NCI-H2196 treated with DMSO at 0.1 percent for 48 hours (cell line): ENCODE results near the gene GAL.

ENCODE experiments used
- DNase-seq: peaks from one replicate; lab custom pipeline; 2025; ENCODE audit not compliant: unreplicated experiment; lab: John Stamatoyannopoulos, UW

GAL gene

DNA sequence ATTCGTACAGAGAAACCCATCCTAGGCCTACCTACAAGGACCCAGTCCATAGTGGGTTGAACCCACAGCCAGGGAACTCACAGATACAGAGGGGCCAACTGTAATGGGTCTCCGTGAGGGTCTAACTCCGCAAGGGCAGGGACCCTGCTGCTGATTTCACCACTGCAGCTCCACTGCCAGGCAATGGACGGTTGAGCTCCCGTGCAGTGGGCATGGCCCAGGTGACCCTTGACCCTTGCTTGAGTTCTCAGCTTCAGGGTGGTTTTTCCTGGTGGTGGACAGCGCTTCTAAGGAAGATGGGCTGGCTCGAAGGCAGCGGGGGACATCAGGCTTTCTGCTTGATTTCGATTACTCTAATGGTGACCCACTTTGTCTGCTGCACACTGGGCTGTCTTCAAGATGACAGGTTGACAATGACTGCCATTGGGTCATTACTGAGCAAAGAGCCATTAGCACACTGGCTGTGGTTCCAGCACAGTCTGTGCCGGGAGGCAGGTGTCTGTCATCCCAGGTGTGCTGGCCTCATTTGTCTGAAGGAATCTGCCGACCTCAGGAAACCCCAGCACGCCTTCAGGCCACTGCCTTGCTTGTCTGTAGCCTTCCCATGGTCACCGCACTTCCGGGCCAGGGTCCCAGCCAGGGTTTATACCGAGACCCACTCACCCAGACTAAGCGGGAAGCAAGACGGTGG lies 3.7 kb upstream of the GAL start:
- no peak for DNase-seq

DNA sequence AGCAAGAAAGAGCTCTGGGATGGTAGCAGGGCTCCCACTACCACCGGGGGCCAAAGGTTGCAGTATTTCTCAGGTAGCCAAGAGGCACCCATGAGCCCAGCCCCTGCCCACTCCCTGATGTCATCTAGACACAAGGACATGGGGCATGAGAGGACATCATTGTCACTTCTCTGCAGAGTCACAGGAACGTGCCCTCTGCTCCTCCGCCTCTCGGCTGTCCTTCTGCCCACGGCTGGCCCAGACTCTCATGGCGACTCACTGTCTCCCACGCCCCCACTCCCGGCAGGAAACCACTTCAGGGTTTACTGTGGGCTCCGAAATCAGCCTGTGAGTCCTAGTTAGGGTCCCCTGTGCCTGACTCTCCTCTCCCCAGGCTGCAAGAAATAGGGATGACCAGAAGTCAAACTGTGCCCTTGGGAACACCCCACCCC lies 1.8 kb upstream of the GAL start:
- DNase-seq, result no peak

DNA sequence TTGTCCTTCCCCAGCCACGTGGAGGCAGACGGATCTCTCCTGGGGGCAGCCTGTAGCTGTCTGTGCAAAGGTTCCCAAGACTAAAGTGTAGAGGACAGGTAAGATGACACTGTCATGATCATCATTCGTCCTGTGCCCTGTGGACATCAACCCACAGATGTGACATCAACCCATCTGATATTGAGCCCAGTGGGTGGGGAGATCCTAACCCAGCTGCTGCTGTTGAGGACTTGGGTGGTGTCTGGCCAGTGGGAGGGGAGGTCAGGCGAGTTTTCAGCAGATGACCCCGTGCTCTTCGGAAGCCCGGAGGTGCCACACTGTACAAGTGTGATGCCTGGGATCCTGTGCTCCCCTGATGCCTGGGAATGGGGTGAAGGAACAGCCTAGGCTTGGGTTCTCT lies 1.2 kb upstream of the GAL start:
- DNase-seq, result no peak

DNA sequence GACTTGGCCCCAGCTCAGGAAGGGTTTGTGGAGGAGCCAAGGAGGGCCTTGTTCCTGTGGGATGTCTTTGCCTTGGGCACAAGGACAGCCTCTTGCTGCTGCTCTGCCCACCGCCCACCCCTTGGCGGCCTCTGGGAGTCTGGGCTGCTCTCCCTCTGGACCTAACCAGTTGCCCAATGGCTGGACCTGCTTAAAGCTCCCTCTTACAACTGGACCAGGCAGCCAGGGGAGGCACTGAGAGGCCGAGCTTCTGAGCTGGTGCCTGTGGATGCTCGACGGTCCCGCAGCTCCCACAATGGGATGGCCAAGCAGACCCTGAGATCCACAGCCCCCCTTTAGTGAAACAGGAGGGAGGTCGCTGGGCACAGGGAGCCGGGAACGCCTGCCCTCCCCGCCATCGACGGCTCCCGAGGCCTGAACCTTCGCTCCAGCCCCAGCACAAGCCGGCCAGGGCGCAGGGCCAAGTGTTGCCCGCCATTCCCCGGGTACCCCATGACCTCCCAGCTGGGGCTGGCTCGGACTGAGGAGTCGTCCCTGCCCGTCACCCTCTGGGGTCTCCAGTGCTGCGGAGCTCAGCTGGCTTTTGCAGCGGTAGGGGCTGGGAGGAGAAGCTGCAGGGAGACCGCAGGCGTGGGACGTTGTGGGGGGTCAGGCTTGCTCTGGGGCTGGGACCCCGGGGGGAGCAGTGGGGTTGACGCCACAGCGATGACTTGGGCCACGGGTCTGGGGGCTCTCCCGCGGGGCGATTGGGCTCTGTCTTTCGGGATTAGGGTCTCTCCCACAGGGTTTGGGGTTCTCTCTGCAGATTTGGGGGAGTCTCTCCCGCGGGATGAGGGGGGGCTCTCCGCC lies 584 bp upstream of the GAL start:
- DNase-seq, result no peak

DNA sequence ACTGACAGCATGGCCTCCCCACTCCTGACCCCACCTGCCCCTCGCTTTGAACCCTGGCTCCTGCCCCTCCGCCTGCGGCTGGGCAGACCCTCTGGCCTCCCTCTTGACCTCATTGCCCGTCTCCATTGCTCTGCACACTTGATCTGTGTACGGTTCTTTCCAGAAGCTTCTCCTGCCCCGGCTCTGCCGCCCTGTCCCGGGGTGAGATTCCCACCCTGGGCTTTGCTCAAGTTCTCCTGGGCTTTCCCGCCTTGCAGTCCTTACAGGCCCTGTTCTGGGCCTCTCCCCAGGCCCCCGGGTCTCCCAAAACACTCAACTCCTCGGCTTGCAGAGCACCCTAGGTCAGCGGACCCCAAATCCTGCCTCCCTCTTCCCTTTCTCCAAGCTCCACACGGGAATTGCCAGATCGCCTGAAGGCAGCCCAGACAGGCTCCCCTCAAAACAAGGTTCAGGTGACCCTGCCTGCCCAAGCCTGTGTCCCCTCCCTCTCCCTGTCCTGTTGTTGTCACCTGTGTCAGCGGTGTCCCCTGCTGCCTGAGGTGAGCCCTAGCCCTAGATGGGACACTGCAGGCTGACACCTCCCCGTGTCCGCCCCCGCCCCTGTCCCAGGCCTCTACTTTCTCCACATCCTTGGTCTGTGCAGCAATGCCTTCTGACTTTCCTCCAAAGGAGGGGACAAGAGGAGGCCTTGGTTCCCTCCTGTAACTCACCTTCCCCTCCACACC lies 1.5 kb downstream of the GAL start:
- no peak for DNase-seq

DNA sequence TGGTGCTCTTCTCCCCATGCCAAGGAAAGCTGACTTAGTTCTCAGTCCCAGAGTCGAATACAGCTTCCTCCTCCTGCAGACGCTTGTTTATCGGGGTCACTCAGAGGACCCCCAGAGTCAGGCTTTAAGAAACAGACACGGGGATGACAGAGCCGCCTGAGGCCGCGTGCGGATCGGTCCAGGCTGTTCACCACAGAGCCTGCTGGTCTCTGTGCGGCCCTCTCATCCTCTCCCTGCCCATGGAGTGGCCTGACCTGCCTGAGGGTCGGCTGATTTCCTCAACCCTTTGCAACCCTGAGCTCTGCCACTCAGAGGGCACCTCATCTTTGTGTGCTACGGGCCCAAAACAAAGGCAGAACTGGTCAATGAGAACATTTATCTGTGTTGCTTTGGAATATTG lies 2.1 kb downstream of the GAL start:
- no peak for DNase-seq

DNA sequence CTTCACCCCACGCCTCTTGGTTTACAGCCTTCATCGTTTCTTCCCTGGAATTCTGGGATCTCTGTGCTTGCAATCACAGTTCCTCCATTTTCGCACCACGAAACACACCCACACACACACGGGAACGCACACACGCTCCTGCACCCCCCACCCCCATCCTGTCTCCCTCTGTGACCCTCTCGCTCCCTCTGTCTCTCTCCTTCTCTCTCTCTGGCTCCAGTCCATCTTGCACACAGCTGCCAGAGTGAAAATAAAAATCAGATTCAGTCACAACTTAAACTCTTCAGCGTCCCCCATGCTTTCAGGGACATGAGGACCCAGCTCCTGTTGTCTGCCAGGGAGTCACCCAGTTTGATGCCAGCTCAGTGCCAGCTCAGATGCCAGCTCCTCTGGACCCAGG lies 3.0 kb downstream of the GAL start:
- no peak for DNase-seq

DNA sequence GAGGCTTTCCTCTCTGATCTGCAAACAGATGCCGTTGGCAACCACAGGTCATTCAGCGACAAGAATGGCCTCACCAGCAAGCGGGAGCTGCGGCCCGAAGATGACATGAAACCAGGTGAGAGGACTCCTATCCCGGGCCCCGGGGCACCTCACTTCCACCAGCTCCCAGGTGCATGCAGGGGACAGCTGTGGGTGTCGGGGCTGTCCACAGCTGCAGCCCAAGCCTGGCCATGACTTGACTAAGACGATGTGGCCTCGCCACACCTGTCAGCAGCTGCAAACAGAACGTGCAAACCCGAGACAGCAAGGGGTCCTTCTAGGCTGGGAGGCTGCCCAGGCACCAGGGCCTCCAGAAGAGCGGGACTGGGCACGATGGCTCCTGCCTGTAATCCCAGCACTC lies 3.6 kb downstream of the GAL start:
- DNase-seq, result no peak

DNA sequence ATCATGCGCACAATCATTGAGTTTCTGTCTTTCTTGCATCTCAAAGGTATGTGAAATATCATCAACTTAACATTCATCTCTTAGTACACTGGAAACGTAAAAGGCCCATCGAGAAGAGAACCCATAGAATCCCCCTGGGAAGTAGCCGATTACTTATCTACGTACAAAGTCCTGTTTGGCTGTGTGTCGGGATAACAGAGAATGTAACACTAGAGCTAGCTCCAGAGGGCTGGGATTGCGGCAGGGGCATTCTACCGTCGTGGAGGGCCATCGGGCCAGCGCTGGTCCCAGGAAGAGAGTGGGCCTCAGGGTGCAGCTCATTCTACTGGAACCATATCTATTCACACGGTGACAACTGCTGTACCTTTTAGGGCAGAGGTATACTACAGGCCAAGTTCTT lies 4.5 kb downstream of the GAL start:
- DNase-seq, result no peak

DNA sequence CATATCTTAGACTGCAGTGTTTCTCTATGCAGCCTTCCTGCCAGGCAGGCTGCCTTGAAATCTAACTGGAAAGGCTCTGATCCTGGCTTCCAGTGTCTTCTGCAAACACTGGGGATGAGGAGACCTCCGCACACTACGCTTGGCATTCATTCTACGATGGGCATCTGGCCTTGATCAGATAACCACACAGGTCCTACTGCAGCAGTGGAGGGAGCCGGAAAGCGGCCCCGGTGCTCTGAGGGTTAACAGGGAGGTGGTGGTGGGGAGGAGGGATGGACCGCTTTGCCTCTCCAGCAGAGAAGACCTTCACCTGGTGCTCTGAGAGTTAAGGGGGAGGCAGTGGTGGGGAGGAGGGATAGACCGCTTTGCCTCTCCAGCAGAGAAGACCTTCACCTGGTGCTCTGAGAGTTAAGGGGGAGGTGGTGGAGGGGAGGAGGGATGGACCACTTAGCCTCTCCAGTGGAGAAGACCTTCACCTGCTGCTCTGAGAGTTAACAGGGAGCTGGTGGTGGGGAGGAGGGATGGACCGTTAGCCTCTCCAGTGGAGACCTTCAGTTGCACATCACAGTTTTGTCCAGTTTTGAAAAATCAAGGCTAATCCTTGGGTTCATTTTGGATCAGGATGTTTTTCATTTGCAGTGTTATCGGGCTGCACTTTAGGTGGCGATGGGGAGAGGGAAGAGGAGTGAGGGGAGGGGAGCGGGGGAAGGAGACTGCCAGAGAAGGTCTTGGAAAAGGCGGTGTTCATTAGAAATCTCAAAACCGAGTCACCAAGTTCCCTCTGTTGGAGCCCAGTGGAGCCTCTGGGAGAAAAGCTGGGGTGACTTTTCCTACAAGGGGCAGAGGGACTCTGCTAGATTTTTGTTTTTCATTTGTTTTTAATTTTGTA lies 5.6 kb downstream of the GAL start:
- no peak for DNase-seq

DNA sequence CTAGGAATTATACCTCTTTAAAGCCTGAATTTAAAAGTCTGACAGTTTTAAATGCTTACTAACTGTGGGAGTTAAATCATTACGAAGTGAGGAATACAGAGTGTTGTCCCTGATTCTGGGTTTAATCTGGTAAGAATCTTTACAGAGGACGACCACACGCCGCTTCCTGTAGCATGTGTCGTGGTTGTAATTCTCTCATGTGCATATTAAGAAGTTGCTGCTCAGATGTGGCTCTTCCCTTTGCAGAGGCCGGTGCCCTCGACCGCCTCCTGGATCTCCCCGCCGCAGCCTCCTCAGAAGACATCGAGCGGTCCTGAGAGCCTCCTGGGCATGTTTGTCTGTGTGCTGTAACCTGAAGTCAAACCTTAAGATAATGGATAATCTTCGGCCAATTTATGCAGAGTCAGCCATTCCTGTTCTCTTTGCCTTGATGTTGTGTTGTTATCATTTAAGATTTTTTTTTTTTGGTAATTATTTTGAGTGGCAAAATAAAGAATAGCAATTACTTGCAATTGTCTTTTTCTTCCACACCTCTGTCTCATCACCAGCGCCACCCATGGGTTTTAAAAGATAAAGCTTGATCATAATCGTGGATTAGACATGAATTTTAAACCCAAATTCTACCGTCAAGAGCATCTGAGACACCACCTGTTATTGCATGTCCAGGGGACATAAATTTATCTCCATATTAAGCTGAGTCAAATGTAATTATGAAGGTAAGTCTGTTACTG lies 6.5 kb downstream of the GAL start:
- no peak for DNase-seq

DNA sequence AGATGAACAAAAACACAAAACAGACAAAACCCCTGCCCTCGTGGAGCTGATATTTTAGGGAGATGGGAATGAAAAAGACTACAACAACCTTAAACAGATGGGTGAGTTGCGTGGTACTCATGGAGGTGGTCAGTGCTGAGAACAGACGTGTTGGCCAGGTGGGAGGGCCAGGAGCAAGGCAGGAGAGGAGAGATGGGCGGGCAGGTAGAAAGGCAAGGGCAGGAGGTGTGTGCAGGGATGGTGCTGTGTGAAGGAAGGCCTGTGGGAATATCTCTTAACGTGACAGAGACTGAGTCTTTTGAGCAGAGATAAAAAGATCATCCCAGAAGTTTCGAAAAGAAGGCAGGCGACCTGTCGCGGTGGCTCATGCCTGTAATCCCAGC lies 7.0 kb downstream of the GAL start:
- no peak for DNase-seq

DNA sequence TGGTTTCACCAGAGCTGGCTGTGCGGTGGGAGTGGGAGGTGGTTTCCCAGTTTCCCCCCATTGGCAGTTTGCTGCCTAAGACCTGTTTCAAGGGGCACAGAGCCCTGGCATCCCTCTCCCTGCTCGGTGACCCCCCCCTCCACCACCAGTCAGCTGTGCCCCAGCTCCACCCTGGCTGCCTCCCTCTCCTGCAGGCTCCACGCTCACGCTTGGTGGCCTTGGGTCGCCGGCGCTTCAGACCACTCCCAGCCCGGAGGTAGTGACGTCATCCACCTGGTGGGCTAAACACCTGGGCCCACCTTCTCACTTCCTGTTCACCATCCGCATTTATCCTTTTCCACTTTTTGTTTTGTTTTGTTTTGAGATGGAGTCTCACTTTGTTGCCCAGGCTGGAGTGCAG lies 7.8 kb downstream of the GAL start:
- no peak for DNase-seq

DNA sequence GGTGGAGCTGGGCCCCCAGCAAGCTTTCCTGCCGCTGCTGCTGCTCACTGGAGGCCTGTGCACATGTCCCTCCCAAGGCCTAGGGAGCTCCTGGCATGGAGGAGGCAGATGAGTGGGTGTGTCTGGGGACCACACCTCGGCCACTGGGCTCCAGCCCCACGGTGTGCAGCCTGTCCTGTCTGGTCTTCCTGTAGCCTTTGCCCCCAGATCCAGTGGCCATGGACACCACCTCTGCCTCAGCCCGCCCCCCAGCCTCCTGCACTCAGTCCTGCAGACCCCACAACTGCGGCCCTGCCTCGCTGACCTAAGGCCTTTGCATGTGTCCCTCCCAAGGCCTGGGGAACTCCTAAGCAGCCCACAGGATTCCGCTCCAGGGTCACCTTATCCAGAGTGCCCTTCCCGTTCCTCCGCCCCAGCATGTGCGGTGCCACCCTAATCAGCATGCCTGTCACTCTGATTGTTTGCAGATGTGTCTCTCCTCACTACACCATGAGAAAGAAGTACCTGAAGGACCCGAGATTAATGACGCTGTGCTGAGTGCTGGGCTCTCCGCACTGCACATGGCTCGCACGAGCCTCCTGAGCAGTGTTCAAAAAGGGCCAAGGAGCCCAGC lies 8.6 kb downstream of the GAL start:
- no peak for DNase-seq

DNA sequence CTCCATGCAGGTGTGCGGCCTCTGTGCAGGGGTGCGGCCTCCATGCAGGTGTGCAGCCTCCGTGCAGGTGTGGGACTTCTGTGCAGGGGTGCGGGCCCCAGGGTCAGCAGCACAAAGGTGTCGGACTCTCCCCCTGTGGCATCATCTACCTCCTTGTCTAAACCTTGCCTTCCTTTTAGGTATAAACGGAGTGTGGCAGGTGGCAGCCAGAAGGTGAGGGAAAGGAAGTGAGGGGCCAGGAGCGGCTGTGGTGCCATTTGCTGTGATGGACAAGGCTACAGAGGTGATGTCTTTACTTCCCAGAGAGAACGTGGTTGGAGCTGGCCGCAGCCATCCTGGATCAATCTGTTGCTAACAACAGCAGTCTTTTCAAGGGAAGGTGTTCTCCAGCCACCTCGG lies 9.1 kb downstream of the GAL start:
- no peak for DNase-seq

DNA sequence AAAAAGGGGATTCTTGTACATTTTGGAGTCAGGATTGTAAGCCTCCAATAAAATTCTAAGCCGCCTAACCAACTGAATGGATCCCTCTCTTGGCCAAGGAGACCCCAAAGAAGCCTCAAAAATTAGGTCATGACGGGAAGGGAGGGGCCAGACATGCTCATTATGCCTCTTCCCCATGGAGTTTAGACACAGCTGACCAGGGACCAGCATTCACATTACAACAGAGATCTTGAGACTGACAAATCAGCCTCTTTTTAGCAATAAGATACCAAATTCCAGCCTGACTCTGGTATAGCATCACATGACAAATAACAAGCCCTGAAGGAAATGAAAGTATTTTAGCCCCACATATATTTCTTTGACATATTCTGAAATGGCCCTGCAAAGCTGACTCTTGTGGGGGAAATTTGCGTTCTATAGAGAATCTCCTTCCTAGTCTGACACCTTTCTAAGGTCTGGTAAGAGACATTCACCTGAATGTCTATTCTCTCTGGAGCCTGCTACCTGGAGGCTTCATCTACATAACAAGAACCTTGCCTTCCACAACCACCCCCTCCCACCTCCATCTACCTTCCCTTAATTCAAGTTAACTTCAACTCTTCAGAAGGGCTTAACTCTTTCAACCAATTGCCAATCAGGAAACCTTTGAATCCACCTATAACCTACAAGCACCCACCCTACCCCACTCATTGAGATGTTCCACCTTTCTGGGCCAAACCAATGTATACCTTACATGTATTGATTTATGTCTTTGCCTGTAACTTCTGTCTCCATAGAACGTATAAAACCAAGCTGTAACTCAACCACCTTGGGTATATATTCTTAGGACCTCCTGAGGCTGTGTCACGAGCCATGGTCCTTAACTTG lies 10.3 kb downstream of the GAL start:
- no peak for DNase-seq

DNA sequence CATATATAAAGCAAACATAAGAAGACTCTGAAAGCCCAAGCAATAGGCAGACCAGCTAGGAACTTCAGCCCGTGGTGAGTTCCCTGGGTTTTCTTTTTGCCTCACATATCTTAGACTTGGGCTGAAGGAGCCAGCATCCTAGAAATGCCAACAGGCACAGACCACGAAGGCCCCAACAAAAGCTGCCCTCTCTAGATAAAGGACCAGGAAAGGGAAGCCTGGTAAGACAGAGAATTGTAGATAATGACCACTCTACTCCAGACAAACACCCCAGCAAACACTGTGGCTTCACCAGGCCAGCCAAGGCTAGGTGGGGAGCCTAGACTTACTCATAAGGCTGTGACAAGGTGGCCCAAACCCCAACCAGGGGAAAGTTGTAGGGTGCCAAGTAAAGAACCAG lies 11.2 kb downstream of the GAL start:
- DNase-seq, result no peak

DNA sequence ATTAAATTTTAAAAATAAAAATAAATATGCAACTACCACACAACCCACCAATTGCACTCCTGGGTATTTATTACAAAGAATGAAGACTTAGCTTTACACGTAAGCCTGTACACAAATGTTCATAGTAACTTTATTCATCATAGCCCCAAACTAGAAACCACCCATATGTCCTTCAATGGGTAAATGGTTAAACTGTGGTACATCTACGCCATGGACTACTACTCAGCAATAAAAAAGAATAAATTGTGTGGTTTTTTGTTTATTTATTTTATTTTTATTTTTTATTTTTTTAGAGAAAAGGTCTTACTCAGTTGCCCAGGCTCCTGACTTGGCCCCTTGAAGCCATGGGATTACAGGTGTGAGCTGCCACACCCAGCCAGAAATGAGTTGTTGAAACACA lies 14.6 kb downstream of the GAL start:
- DNase-seq, result no peak

DNA sequence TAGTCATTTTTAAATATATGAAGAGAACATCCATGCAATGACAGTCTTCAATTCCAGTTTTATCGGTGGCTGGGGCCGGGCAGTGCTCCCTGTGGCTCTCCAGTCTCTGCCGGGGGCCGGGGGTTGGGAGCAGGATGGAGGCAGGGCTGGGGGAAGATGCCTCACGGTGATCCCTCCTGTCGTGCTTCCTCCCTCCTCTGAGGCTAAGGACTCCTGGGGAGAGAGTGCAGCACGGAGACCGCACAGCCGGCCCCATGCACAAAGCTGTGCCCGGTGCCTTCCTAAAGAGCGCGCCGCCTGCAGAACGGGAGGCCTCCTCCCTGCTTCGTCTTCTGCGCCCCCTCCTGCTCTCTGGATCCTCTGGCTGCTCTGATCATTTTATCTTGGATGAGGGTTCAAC lies 20.5 kb downstream of the GAL start:
- DNase-seq, result no peak
